Neutrophil (primary cell): Measurements from ENCODE around the gene MOB2.

Experiments
- H3K27ac ChIP-seq: fragments of 200-600 bp; sonication (generic); 2 replicates; pipeline ENCODE4 v1.5.1; 2016; ENCODE audit warnings: mild to moderate bottlenecking, moderate library complexity
- H3K27me3 ChIP-seq: fragments of 200-600 bp; sonication (generic); 2 replicates; pipeline ENCODE4 v1.6.0; 2016; ENCODE audit warnings: mild to moderate bottlenecking
- H3K36me3 ChIP-seq: fragments of 200-600 bp; sonication (generic); 2 replicates; pipeline ENCODE4 v1.5.1; 2017
- H3K4me1 ChIP-seq, 2 experiments: fragments of 200-600 bp in 1 of 2; sonication (generic) in 1 of 2; 1 replicate in 1 of 2; 2 replicates in 1 of 2; pipeline versions ENCODE4 v1.5.1 to v1.6.1; 2013 to 2016; ENCODE audit warnings: low read depth in 1 of 2, low read length in 1 of 2, mild to moderate bottlenecking in 1 of 2, moderate library complexity in 1 of 2; ENCODE audit not compliant: control insufficient read depth in 1 of 2, insufficient read depth in 1 of 2
- H3K4me3 ChIP-seq, 2 experiments: fragments of 200-600 bp in 1 of 2; sonication (generic) in 1 of 2; 1 replicate in 1 of 2; 2 replicates in 1 of 2; pipeline ENCODE4 v1.5.1; 2013 to 2016; ENCODE audit warnings: low read depth in 1 of 2, low read length in 1 of 2, mild to moderate bottlenecking in 1 of 2, moderate library complexity in 1 of 2
- H3K9me3 ChIP-seq: fragments of 200-600 bp; sonication (generic); 2 replicates; pipeline ENCODE4 v1.5.1; 2016
- CTCF ChIP-seq: fragments of 200-600 bp; sonication (generic); IDR thresholded peaks from 2 replicates; pipeline ENCODE4 v1.5.1; 2016; ENCODE audit warnings: antibody characterized with exemption

MOB2 gene

GRCh38 chr11:1443737-1444136 is 42.8 kb downstream of the MOB2 start:
- Histone ChIP-seq H3K36me3 (no peaks in the 10 kb centered on the region), H3K27me3 (no peaks in the 10 kb centered on the region)
- TF ChIP-seq CTCF = no peak

GRCh38 chr11:1442807-1443366 is 43.7 kb downstream of the MOB2 start:
- no peak for TF ChIP-seq CTCF
- Histone ChIP-seq H3K4me3 (no peak overlapping the region), H3K27me3 (peaks cover 4% of the 10 kb centered on the region), H3K9me3 (no peaks in the 10 kb centered on the region), H3K27ac (no peak overlapping the region), H3K36me3 (no peaks in the 10 kb centered on the region), H3K4me1 (no peaks in the 10 kb centered on the region)

More at GRCh38 chr11:1443737-1444136, 42.8 kb downstream of the MOB2 start:
- no peak overlapping the region for H3K27ac ChIP-seq
- no peak overlapping the region for H3K4me3 ChIP-seq
- H3K9me3 ChIP-seq = no peaks in the 10 kb centered on the region
- H3K4me1 ChIP-seq = no peaks in the 10 kb centered on the region

- H3K27ac ChIP-seq = no peak overlapping the region
- no peaks in the 10 kb centered on the region for H3K9me3 ChIP-seq
- no peak for TF ChIP-seq CTCF
- H3K27me3 ChIP-seq = peaks cover 7% of the 10 kb centered on the region
- H3K4me1 ChIP-seq = no peaks in the 10 kb centered on the region
- H3K4me3 ChIP-seq = no peak overlapping the region
- no peaks in the 10 kb centered on the region for H3K36me3 ChIP-seq
Measured at GRCh38 chr11:1442163-1442562, 44.4 kb downstream of the MOB2 start.

- Histone ChIP-seq H3K9me3 (no peaks in the 10 kb centered on the region), H3K4me3 (no peak overlapping the region), H3K27ac (no peak overlapping the region), H3K4me1 (no peaks in the 10 kb centered on the region), H3K36me3 (no peaks in the 10 kb centered on the region), H3K27me3 (peaks cover 24% of the 10 kb centered on the region)
- TF ChIP-seq CTCF = no peak
Measured at GRCh38 chr11:1440496-1440895, 46.1 kb downstream of the MOB2 start.

- Histone ChIP-seq H3K27me3 (peaks cover 24% of the 10 kb centered on the region), H3K9me3 (no peaks in the 10 kb centered on the region), H3K27ac (no peak overlapping the region), H3K36me3 (no peaks in the 10 kb centered on the region), H3K4me3 (no peak overlapping the region), H3K4me1 (no peaks in the 10 kb centered on the region)
- no peak for TF ChIP-seq CTCF
Measured at GRCh38 chr11:1440066-1440465, 46.5 kb downstream of the MOB2 start.

- H3K4me1 ChIP-seq = no peaks in the 10 kb centered on the region
- H3K4me3 ChIP-seq = no peak overlapping the region
- no peaks in the 10 kb centered on the region for H3K36me3 ChIP-seq
- H3K9me3 ChIP-seq = no peaks in the 10 kb centered on the region
- no peak for TF ChIP-seq CTCF
- H3K27me3 ChIP-seq = peaks cover 24% of the 10 kb centered on the region
- H3K27ac ChIP-seq = no peak overlapping the region
Measured at GRCh38 chr11:1439341-1439740, 47.2 kb downstream of the MOB2 start.
